Measurements from ENCODE around the gene ARPC4. TPM values are rescaled to one million over a fixed set of nuclear protein-coding genes. Genes with fewer than 3 reads are reported as not detected.

ARPC4 gene
- total RNA-seq, 1 donor from 2014 or later, result 179 TPM

GRCh38 chr3:9781978-9782603 is 10.8 kb upstream of the ARPC4 start:
- Mint-ChIP-seq H3K4me3 (ENCODE audit: unreplicated experiment) (no peak overlapping the region), H3K27ac (ENCODE audit: unreplicated experiment) (no peak overlapping the region), H3K9me3 (ENCODE audit: low read depth) (no peaks in the 10 kb centered on the region), H3K27me3 (ENCODE audit: low read depth) (no peaks in the 10 kb centered on the region), H3K4me1 (ENCODE audit: low read depth) (peaks cover 30% of the 10 kb centered on the region), H3K36me3 (ENCODE audit: low read depth) (peaks cover 20% of the 10 kb centered on the region)
- TF ChIP-seq CTCF (IDR thresholded peaks at IDR 0.05), result no peak
- DNase-seq (ENCODE audit: low spot score), result no peak

GRCh38 chr3:9782770-9783169 is 10.1 kb upstream of the ARPC4 start:
- Mint-ChIP-seq H3K4me3 (ENCODE audit: unreplicated experiment) (no peak overlapping the region), H3K9me3 (ENCODE audit: low read depth) (no peaks in the 10 kb centered on the region), H3K27ac (ENCODE audit: unreplicated experiment) (no peak overlapping the region), H3K4me1 (ENCODE audit: low read depth) (peaks cover 30% of the 10 kb centered on the region), H3K27me3 (ENCODE audit: low read depth) (no peaks in the 10 kb centered on the region), H3K36me3 (ENCODE audit: low read depth) (peaks cover 23% of the 10 kb centered on the region)
- TF ChIP-seq CTCF (IDR thresholded peaks at IDR 0.05), result peak; percentile 38
- DNase-seq (ENCODE audit: low spot score), result no peak

GRCh38 chr3:9783954-9784353 is 8.9 kb upstream of the ARPC4 start:
- no peaks in the 10 kb centered on the region for H3K9me3 Mint-ChIP-seq (ENCODE audit: low read depth)
- peaks cover 24% of the 10 kb centered on the region for H3K36me3 Mint-ChIP-seq (ENCODE audit: low read depth)
- DNase-seq (ENCODE audit: low spot score), result no peak
- no peaks in the 10 kb centered on the region for H3K27me3 Mint-ChIP-seq (ENCODE audit: low read depth)
- TF ChIP-seq CTCF (IDR thresholded peaks at IDR 0.05), result no peak
- H3K4me1 Mint-ChIP-seq (ENCODE audit: low read depth), result peaks cover 20% of the 10 kb centered on the region
- H3K27ac Mint-ChIP-seq (ENCODE audit: unreplicated experiment), result no peak overlapping the region
- H3K4me3 Mint-ChIP-seq (ENCODE audit: unreplicated experiment), result no peak overlapping the region

- Mint-ChIP-seq H3K27ac (ENCODE audit: unreplicated experiment) (peak overlapping the region; percentile 90), H3K36me3 (ENCODE audit: low read depth) (peaks cover 29% of the 10 kb centered on the region), H3K27me3 (ENCODE audit: low read depth) (no peaks in the 10 kb centered on the region), H3K4me1 (ENCODE audit: low read depth) (peaks cover 18% of the 10 kb centered on the region), H3K4me3 (ENCODE audit: unreplicated experiment) (peak overlapping the region; percentile 1), H3K9me3 (ENCODE audit: low read depth) (no peaks in the 10 kb centered on the region)
- DNase-seq (ENCODE audit: low spot score), result no peak
- TF ChIP-seq CTCF (IDR thresholded peaks at IDR 0.05), result no peak
These were observed 7.9 kb upstream of the ARPC4 start for GRCh38 chr3:9784965-9785364.

- peaks cover 21% of the 10 kb centered on the region for H3K4me1 Mint-ChIP-seq (ENCODE audit: low read depth)
- no peaks in the 10 kb centered on the region for H3K27me3 Mint-ChIP-seq (ENCODE audit: low read depth)
- DNase-seq (ENCODE audit: low spot score), result no peak
- TF ChIP-seq CTCF (IDR thresholded peaks at IDR 0.05), result no peak
- peaks cover 30% of the 10 kb centered on the region for H3K36me3 Mint-ChIP-seq (ENCODE audit: low read depth)
- peak overlapping the region; percentile 90 for H3K27ac Mint-ChIP-seq (ENCODE audit: unreplicated experiment)
- peak overlapping the region; percentile 1 for H3K4me3 Mint-ChIP-seq (ENCODE audit: unreplicated experiment)
- no peaks in the 10 kb centered on the region for H3K9me3 Mint-ChIP-seq (ENCODE audit: low read depth)
These were observed 7.3 kb upstream of the ARPC4 start for GRCh38 chr3:9785602-9786001.

Data from chondrocyte (in vitro differentiated cells).